Smooth muscle cell of the brain vasculature (primary cell): ENCODE data around the gene SELENOK.

Experiments used
- DNase-seq: peaks from one replicate; pipeline ENCODE4 v3.0.0-alpha.2; 2012; ENCODE audit warnings: low read depth, low spot score

The SELENOK gene

DNA sequence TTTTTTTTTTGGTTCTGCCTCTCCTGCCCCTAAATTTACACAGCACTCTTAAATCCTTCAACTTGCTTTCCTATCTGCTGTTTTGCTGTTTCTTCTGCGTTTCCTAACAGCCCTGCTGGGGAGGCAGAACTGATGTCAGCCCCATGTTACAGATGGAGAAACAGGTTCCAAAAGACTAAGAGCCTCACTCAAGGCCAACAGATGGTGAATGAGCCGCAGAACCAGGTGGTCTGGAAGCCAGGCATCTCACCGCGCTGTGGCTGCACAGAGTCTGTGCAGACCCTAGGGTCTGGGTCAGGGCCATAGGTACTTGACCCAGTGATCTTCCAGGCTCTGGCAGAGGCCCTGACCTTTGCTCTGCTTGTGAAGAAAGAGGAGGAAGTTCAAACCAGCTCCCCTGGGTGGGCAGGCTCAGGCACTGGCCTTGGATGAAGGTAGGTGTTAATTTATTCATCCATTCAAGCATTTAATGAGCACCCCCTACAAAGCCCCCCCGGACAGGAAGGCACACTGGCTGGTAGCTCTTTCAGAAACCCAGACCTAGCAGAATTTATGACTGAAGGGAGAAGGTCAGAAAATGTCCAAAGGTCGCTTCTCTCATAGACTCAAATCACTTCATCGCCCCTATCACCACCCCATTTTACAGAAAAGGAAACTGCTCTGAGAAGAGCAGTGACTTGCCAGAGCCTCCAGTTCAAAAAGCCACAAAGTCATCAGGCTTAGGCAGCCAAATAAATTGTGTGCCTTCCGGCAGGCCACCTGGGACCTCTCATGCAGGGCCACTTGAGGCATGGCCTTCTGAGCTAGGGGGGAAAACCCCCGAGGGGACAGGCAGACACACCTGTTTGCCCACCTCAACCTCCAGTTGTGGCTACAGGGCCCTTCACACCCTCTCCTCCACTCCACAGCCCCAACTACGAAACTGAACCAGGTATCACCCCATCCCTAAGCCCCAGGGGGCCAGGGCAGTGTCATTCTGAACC, 48.2 kb downstream of the SELENOK start:
- no peak for DNase-seq

DNA sequence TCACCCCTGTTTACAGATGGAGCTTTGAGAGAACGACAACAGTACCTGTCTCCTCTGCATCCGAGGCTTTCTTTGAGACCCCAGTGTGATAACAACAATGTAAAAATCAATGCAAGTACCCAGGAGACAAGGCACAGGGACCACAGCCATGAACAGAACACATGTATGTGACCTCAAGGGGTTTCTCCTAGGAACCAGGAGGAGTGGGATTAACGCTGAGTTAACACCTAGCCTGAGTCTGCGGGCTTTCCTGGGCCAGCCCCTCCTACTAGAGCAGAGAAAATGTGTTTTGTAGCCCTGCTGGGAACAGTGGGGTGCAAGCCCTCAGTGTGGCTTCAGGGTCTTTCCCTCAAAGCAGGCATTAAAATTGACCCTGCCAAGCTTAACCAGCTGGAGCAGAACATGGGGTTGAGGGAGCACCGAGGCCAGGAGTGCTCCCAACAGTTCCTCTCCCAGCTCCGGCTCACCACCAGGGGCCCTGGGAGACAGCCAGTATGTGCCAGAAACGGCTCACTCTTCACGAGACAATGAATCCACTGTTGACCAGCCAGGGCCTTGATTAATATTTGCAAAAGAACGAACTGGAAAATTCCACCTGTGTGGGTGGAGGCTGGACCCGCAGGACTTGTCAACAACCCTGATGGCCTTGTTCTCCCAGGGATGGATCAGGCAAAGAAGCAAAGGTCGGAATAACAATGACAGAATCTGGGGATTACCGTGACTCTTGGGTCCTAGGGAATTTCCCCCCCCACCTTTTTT, 49.0 kb downstream of the SELENOK start:
- no peak for DNase-seq

DNA sequence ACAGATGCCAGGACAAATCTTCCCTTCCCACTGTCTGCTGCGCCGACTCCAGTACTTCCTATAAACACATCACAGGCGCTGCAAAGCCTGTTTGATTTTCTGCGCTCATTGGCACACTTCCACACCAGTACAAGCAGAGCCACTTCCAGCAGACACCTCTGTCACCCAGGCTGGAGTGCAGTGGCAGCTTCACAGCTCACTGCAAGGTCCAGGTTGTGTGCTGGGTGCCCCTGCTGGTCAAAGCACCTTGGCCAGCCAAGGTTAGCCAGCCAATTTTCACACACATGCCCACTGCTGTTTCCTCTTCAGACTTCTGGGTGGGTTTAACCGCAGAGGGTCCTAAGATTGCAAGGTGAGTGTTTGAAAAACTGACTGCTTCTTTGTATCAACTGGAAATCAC, 50.4 kb downstream of the SELENOK start:
- DNase-seq: no peak

DNA sequence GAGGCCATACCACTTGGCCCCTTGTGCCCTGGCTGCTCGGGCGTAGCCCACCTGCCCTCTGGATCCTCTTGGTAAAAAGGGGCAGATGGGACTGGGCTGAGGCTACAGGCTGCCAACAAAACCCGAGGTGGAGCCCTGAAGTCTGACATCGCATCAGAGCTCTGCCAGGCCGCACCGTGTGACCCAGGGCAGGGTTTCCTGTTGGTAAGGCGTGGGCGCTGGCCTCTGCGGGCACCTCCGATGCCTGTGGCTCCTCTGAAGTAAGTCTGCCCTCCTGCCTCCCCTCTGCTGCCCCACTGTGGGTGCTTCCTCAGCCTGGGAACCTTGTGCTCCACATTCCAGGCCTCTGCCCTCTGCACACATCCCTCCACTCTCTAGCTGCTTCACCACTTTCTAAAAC, 54.3 kb downstream of the SELENOK start:
- DNase-seq: no peak

DNA sequence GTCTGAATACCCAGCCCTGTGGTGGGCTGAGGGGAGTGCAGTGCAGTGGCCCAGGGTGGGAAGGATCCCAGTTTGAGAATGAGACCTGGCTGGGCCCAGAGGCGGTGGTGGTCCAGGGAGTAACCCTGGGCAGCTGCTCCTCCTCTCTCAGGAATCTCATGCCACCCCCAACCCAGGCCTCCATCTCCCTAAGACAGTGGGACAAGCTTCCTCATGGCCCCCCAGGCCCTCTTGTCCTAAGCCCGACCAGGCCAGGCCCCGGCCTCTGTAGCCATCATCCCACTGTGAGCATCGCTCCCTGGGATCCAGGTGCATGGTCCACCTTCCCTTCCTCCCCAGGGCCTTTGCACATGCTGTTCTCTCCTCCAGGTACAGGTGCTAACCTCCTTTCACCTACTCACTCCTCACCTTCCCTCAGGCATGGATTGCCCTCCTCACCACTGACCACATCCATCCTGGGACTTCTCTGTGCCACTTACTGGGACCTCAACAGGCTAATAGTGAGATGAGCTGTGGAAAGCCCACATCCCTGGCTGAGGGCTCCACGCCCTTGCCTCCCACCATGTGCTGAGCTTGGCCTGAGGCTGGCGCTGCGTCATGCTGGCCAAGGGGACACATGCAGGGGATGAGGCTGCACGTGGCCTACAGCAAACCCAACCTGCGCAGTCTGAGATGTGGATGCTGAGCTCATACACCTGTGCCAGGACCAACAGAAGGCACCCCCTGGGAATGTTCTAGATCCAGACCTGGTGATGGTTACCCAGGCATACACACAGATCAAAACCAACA, 55.4 kb downstream of the SELENOK start:
- DNase-seq: no peak

DNA sequence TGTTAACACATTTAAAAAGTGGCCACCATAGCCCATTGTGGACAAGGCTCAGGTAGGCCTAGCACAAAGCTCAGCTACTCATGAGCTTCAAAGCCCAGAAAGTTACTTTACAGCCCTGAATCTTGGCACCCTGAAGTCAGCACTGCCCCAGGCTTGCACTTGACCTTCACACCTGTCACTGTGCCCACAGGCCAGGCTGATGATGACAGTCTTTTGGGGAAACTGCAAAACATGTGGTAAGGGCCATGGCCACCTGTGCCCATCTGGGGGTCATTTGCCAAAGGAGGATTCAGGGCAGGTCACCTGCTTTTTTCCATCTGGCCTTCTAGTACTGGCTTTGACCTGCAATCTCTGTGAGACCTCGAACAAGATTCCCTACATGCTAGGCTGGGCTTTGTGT, 56.4 kb downstream of the SELENOK start:
- no peak for DNase-seq

DNA sequence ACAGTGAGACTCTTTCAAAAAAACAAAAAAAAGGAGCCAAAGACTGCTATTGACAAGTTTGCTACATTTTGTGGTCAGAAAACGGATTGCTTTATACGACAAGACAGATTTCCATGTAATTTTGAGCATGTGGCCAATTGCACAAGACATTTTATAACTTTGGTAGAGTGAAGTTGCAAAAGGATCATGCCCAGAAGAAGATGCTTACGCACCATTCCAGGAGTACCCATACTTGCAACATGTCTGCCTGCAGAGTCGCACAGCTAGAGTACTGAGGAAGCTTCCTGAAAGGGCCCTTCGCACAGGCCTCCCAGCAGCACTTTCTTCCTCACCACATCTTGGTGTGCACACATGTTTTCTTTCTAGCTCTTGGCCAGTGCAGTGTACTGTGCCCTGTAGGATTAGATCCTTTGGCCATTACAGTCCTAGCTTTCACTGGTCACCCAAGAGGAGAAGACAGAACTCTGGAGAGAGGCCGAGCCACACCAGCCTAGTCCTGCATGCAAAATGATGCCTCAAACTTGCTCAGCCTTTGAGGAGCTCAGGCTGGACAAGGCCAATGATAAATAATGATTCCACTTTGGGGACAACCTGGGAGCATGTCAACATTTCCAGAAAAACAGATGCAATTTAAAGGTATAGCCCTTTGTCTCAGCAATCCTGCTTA, 57.1 kb downstream of the SELENOK start:
- no peak for DNase-seq
